H1 (cell line): ENCODE data around the gene ITGB5. TPM values are rescaled to one million over a fixed set of nuclear protein-coding genes. Genes with fewer than 3 reads are reported as not detected.

ENCODE experiments used
- CTCF ChIA-PET: fragments of 300-600 bp; sonication (Branson Sonifier 250); formaldehyde crosslinking; loops from one replicate; lab custom pipeline; 2021; ENCODE audit not compliant: partially characterized antibody; lab: Charles Lee
- POLR2A ChIA-PET: fragments of 300-600 bp; sonication (Branson Sonifier 250); formaldehyde crosslinking; loops from one replicate; lab custom pipeline; 2021; ENCODE audit warnings: inconsistent platforms; ENCODE audit not compliant: partially characterized antibody; lab: Charles Lee
- DNase-seq, 2 experiments: peaks; one replicate each; pipeline versions ENCODE4 v3.0.0 to v3.0.0-alpha.2; 2010 to 2022; ENCODE audit warnings: low spot score in 2 of 2, low read depth in 1 of 2, mixed read lengths in 1 of 2
- FAIRE-seq: peaks from 2 replicates; lab custom pipeline; 2011; peaks lifted over from hg19 to GRCh38; lab: Jason Lieb, UNC
- H2AFZ ChIP-seq: 2 replicates; pipeline ENCODE4 v1.8.1; 2012; ENCODE audit warnings: low read length, inconsistent platforms
- H2AK5ac ChIP-seq: 2 replicates; pipeline ENCODE4 v1.6.1; 2013; ENCODE audit warnings: low read depth, low read length
- H2BK120ac ChIP-seq: replicated peaks from 2 replicates; pipeline ENCODE3; 2013; ENCODE audit warnings: low read depth, low read length, inconsistent platforms
- H2BK12ac ChIP-seq: 2 replicates; pipeline ENCODE4 v1.6.1; 2013; ENCODE audit warnings: low read depth, low read length
- H2BK15ac ChIP-seq: 2 replicates; pipeline ENCODE4 v1.6.1; 2013; ENCODE audit warnings: low read length
- H2BK20ac ChIP-seq: 2 replicates; pipeline ENCODE4 v1.6.1; 2013; ENCODE audit warnings: low read length
- H2BK5ac ChIP-seq: 2 replicates; pipeline ENCODE4 v1.6.1; 2013; ENCODE audit warnings: low read depth, low read length
- H3K14ac ChIP-seq: 2 replicates; pipeline ENCODE4 v1.6.1; 2013; ENCODE audit warnings: inconsistent platforms; ENCODE audit not compliant: insufficient read length
- H3K18ac ChIP-seq: 2 replicates; pipeline ENCODE4 v1.6.1; 2013; ENCODE audit warnings: low read length; ENCODE audit errors: extremely low read depth
- H3K23ac ChIP-seq: 2 replicates; pipeline ENCODE4 v1.6.1; 2013; ENCODE audit warnings: inconsistent platforms; ENCODE audit not compliant: insufficient read length
- H3K23me2 ChIP-seq: 2 replicates; pipeline ENCODE4 v1.6.1; 2013; ENCODE audit warnings: low read depth, low read length
- H3K27ac ChIP-seq: 2 replicates; pipeline ENCODE4 v1.6.1; 2011; ENCODE audit warnings: low read depth, low read length, inconsistent platforms
- H3K27me3 ChIP-seq, 4 experiments: replicated peaks in 1 of 4; 1 replicate in 1 of 4; 2 replicates in 3 of 4; pipeline versions ENCODE4 v1.6.1 to v1.8.1; 2011 to 2013; ENCODE audit warnings: low read length in 3 of 4, mild to moderate bottlenecking in 3 of 4, inconsistent platforms in 2 of 4, mixed read lengths in 2 of 4, moderate library complexity in 1 of 4; ENCODE audit not compliant: control insufficient read depth in 3 of 4, insufficient read depth in 3 of 4; ENCODE audit errors: extremely low read depth in 1 of 4
- H3K36me3 ChIP-seq, 4 experiments: 2 replicates each; pipeline versions ENCODE4 v1.6.1 to v1.8.1; 2011 to 2013; ENCODE audit warnings: mild to moderate bottlenecking in 4 of 4, low read length in 3 of 4, moderate library complexity in 2 of 4, control low read depth in 1 of 4, inconsistent platforms in 1 of 4; ENCODE audit not compliant: insufficient read depth in 4 of 4, control insufficient read depth in 2 of 4
- H3K4ac ChIP-seq: replicated peaks from 2 replicates; pipeline ENCODE3; 2013; ENCODE audit warnings: low read length, low read depth, mixed read lengths, inconsistent platforms; ENCODE audit not compliant: insufficient read length
- H3K4me1 ChIP-seq, 4 experiments: replicated peaks in 1 of 4; 1 replicate in 1 of 4; 2 replicates in 3 of 4; pipeline versions ENCODE4 v1.6.1 to v1.8.1; 2011 to 2013; ENCODE audit warnings: low read length in 3 of 4, inconsistent platforms in 2 of 4, mixed read lengths in 1 of 4; ENCODE audit not compliant: insufficient read depth in 4 of 4, control insufficient read depth in 3 of 4
- H3K4me2 ChIP-seq, 2 experiments: 2 replicates each; pipeline versions ENCODE4 v1.6.1 to v1.8.1; 2011 to 2013; ENCODE audit warnings: low read depth in 2 of 2, low read length in 2 of 2, control low read depth in 1 of 2, inconsistent platforms in 1 of 2, mild to moderate bottlenecking in 1 of 2; ENCODE audit not compliant: insufficient read depth in 1 of 2
- H3K4me3 ChIP-seq, 4 experiments: fragments of 200-600, 300-600 bp in 1 of 4; sonication (generic), shearing (Covaris generic), sonication (Bioruptor Twin) in 1 of 4; 2 replicates each; pipeline versions ENCODE4 v1.5.1 to v1.8.1; 2011 to 2016; ENCODE audit warnings: low read length in 4 of 4, low read depth in 3 of 4, control low read depth in 2 of 4, inconsistent platforms in 2 of 4, mild to moderate bottlenecking in 2 of 4, mixed read lengths in 1 of 4, moderate library complexity in 1 of 4; ENCODE audit not compliant: insufficient read depth in 2 of 4; ENCODE audit errors: extremely low read depth in 1 of 4
- H3K56ac ChIP-seq: replicated peaks from 2 replicates; pipeline ENCODE3; 2013; ENCODE audit warnings: low read depth, mild to moderate bottlenecking, mixed read lengths, low read length, inconsistent platforms; ENCODE audit not compliant: insufficient read length
- H3K79me1 ChIP-seq: 2 replicates; pipeline ENCODE4 v1.6.1; 2013; ENCODE audit warnings: low read depth, low read length, control low read depth
- H3K79me2 ChIP-seq, 2 experiments: 2 replicates each; pipeline versions ENCODE4 v1.6.1 to v1.8.1; 2012 to 2013; ENCODE audit warnings: low read length in 2 of 2, mild to moderate bottlenecking in 2 of 2, inconsistent platforms in 1 of 2; ENCODE audit not compliant: insufficient read depth in 2 of 2, control insufficient read depth in 1 of 2
- H3K9ac ChIP-seq, 4 experiments: replicated peaks in 1 of 4; 1 replicate in 1 of 4; 2 replicates in 3 of 4; pipeline versions ENCODE4 v1.6.1 to v1.8.1; 2011 to 2013; ENCODE audit warnings: low read depth in 3 of 4, low read length in 3 of 4, control low read depth in 2 of 4, mild to moderate bottlenecking in 2 of 4, moderate library complexity in 2 of 4, inconsistent platforms in 1 of 4; ENCODE audit errors: extremely low read depth in 1 of 4
- H3K9me3 ChIP-seq, 2 experiments: 2 replicates each; pipeline versions ENCODE4 v1.6.1 to v1.8.1; 2012 to 2013; ENCODE audit warnings: mild to moderate bottlenecking in 2 of 2, moderate library complexity in 2 of 2, control low read depth in 1 of 2, inconsistent platforms in 1 of 2, low read depth in 1 of 2, low read length in 1 of 2, mixed read lengths in 1 of 2; ENCODE audit not compliant: insufficient read depth in 2 of 2
- H4K20me1 ChIP-seq, 2 experiments: replicated peaks in 1 of 2; 2 replicates each; pipeline versions ENCODE3 to v1.8.1; 2011 to 2013; ENCODE audit warnings: inconsistent platforms in 2 of 2, low read length in 2 of 2, mild to moderate bottlenecking in 1 of 2; ENCODE audit not compliant: insufficient read depth in 2 of 2, control insufficient read depth in 1 of 2
- H4K5ac ChIP-seq: 2 replicates; pipeline ENCODE4 v1.6.1; 2013; ENCODE audit warnings: low read length, low read depth, mixed read lengths, inconsistent platforms; ENCODE audit not compliant: insufficient read length
- H4K8ac ChIP-seq: 2 replicates; pipeline ENCODE4 v1.8.0; 2013; ENCODE audit warnings: mild to moderate bottlenecking, moderate library complexity, low read length, inconsistent platforms; ENCODE audit not compliant: insufficient read depth; ENCODE audit errors: extremely low read depth
- H4K91ac ChIP-seq: replicated peaks from 2 replicates; pipeline ENCODE3; 2013; ENCODE audit warnings: low read length, mixed read lengths, inconsistent platforms; ENCODE audit not compliant: insufficient read length
- EZH2 ChIP-seq: fragments of 200-600 bp; sonication (generic); IDR thresholded peaks from 2 replicates; pipeline ENCODE4 v1.7.1; 2012; ENCODE audit warnings: low read depth, mild to moderate bottlenecking, moderate library complexity, low read length, inconsistent platforms; ENCODE audit not compliant: severe bottlenecking
- GTF2F1 ChIP-seq: IDR thresholded peaks from 2 replicates; pipeline ENCODE4 v1.6.1; 2012; ENCODE audit warnings: low read depth, low read length, improper control_type of control experiment, borderline replicate concordance
- JUN ChIP-seq: IDR thresholded peaks from 2 replicates; pipeline ENCODE4 v1.6.1; 2011; ENCODE audit warnings: low read depth, mild to moderate bottlenecking, improper control_type of control experiment, low read length
- MAFK ChIP-seq: IDR thresholded peaks from 2 replicates; pipeline ENCODE4 v1.6.1; 2012; ENCODE audit warnings: low read depth, mild to moderate bottlenecking, improper control_type of control experiment, low read length
- RAD21 ChIP-seq, 2 experiments: IDR thresholded peaks in 1 of 2; conservative IDR thresholded peaks in 1 of 2; 2 replicates each; pipeline ENCODE4 v1.6.1; 2011; ENCODE audit warnings: low read depth in 2 of 2, low read length in 2 of 2, improper control_type of control experiment in 1 of 2, inconsistent platforms in 1 of 2, mild to moderate bottlenecking in 1 of 2, moderate library complexity in 1 of 2
- TAF7 ChIP-seq: optimal IDR thresholded peaks from 2 replicates; pipeline ENCODE3; 2011; ENCODE audit warnings: low read depth, mild to moderate bottlenecking, inconsistent platforms, low read length, moderate library complexity, borderline replicate concordance
- WGBS, 2 experiments: shearing (Covaris generic) in 1 of 2; methylation state at CpG; one replicate each; pipeline versions ENCODE4 v1.1.6 to v1.1.7; 2013 to 2015; ENCODE audit warnings: low lambda C conversion rate in 2 of 2, mixed read lengths in 2 of 2, inconsistent platforms in 1 of 2, low coverage in 1 of 2, missing lambda C conversion rate in 1 of 2; ENCODE audit not compliant: insufficient replicate concordance in 2 of 2, insufficient coverage in 1 of 2, insufficient read length in 1 of 2; ENCODE audit errors: extremely low coverage in 1 of 2, missing lambda C conversion rate in 1 of 2; 5-methylcytosine and 5-hydroxymethylcytosine counted together
- polyA plus RNA-seq, 7 experiments: library from polyadenylated mRNA; depleted of rRNA in 3 of 7; stranded (reverse) in 5 of 7; unstranded in 2 of 7; fragments of >200 nt in 5 of 7; fragments of 200-250 nt in 2 of 7; gene quantifications; 1 replicate in 5 of 7; 2 replicates in 1 of 7; 4 replicates in 1 of 7; pipeline versions ENCODE4 v1.2.1 to v1.2.3, GENCODE V29; 2011 to 2013; ENCODE audit warnings: missing spikeins in 2 of 7, mixed read lengths in 2 of 7
- total RNA-seq: library from RNA; stranded (reverse); fragmentation: NEBNext Ultra II Directional; extraction: Animal tissue kit (Norgen Biotek cat#: 25700); gene quantifications from 2 replicates; pipeline ENCODE4 v1.2.1, GENCODE V29; 2021
- TF ChIP-seq, protein P1 (sequence below): IDR thresholded peaks from 2 replicates; pipeline ENCODE4 v1.6.1; 2012; ENCODE audit warnings: low read length, inconsistent platforms

ITGB5 gene
- total and polyA plus RNA-seq, 2 of the 8 experiments (the other 6 are each of a cell fraction or from before 2014, with no cell fraction given), result 101 to 268 TPM

DNA sequence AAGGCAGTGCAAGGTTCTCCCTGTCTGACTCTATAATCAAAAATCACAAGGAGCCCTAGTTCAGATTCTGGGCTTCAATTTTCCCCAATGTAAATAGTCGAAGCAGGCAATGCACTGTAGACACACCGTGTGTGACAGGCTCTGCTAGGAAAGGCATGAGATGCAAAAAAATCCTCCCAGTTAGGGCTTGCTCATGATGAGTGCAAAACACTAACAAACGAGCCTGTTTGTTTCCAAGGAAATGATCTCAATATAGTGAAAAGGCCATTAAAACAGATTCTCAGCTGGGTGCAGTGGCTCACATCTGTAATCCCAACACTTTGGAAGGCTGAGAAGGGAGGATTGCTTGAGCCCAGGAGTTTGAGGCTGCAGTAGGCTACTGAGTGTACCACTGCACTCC is 101.2 kb downstream of the ITGB5 start:
- Histone ChIP-seq H3K4me3 (no peak overlapping the region), H4K20me1 (peaks cover 0 to 4% of the 10 kb centered on the region in 2 experiments), H3K14ac (no peak overlapping the region), H4K91ac (no peak overlapping the region), H2BK5ac (no peak overlapping the region), H3K23ac (no peak overlapping the region), H3K18ac (no peak overlapping the region), H3K79me1 (no peaks in the 10 kb centered on the region; the same call in 1 of the 2 replicates), H3K27me3 (no peaks in the 10 kb centered on the region), H3K79me2 (no peaks in the 10 kb centered on the region), H4K8ac (no peak overlapping the region), H3K23me2 (no peaks in the 10 kb centered on the region), H2AK5ac (no peak overlapping the region), H2BK120ac (no peak overlapping the region), H4K5ac (no peak overlapping the region), H2BK12ac (no peak overlapping the region), H3K4me2 (no peak overlapping the region), H3K56ac (no peak overlapping the region), H3K36me3 (peaks cover 0 to 5% (median 0%) of the 10 kb centered on the region in 4 experiments; a peak in 2 of 8 replicates), H3K27ac (no peak overlapping the region), H3K9ac (no peak overlapping the region), H2BK15ac (no peak overlapping the region), H2AFZ (no peak overlapping the region), H2BK20ac (no peak overlapping the region), H3K9me3 (no peaks in the 10 kb centered on the region), H3K4ac (no peak overlapping the region), H3K4me1 (peaks cover 0 to 6% (median 2%) of the 10 kb centered on the region in 4 experiments; a peak in 3 of 7 replicates)
- no peak for TF ChIP-seq EZH2
- no peak for TF ChIP-seq TAF7
- TF ChIP-seq, protein P1, sequence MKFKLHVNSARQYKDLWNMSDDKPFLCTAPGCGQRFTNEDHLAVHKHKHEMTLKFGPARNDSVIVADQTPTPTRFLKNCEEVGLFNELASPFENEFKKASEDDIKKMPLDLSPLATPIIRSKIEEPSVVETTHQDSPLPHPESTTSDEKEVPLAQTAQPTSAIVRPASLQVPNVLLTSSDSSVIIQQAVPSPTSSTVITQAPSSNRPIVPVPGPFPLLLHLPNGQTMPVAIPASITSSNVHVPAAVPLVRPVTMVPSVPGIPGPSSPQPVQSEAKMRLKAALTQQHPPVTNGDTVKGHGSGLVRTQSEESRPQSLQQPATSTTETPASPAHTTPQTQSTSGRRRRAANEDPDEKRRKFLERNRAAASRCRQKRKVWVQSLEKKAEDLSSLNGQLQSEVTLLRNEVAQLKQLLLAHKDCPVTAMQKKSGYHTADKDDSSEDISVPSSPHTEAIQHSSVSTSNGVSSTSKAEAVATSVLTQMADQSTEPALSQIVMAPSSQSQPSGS, result no peak
- TF ChIP-seq RAD21 (IDR thresholded peaks at IDR 0.05 in 1 of 2, conservative IDR thresholded peaks at IDR 0.05 in 1 of 2; ENCODE audit: low read depth in 2 of 2, low read length in 2 of 2), result no peak
- no peak for TF ChIP-seq JUN
- TF ChIP-seq GTF2F1, result no peak
- TF ChIP-seq MAFK, result no peak
- CTCF ChIA-PET, result interaction anchor here (0.6 to 4.0 kb wide), 26 partner anchors 9 to 700 kb away, joined by 3 to 33 read pairs (median 6); no protein-coding TSS in a partner anchor
- FAIRE-seq, result no peak
- WGBS, 2 experiments, result 87% methylated on average over 3 of the region's 3 CpGs; no CpG with 5 or more reads in 1 of the 2 experiments
- POLR2A ChIA-PET, result interaction anchor here (0.6 to 1.9 kb wide), 3 partner anchors 15 to 48 kb away, joined by 4 to 5 read pairs (median 4); no protein-coding TSS in a partner anchor
- no peak for DNase-seq
